HepG2 (cell line): Measurements from ENCODE around the gene TBC1D12. TPM values are rescaled to one million over a fixed set of nuclear protein-coding genes. Genes with fewer than 3 reads are reported as not detected.

Experiments
- ATAD3A ChIP-seq: sonication (generic); formaldehyde crosslinking; IDR thresholded peaks from 2 replicates; pipeline ENCODE4 v1.4.0; 2020; ENCODE audit warnings: missing genetic modification reagents
- ATRX ChIP-seq: sonication (generic); formaldehyde crosslinking; IDR thresholded peaks from 2 replicates; pipeline ENCODE4 v1.4.0; 2020; ENCODE audit warnings: missing genetic modification reagents, borderline replicate concordance
- CBFB ChIP-seq: sonication (generic); formaldehyde crosslinking; IDR thresholded peaks from 2 replicates; pipeline ENCODE4 v1.4.0; 2020; ENCODE audit warnings: missing genetic modification reagents
- FOXC1 ChIP-seq: sonication (generic); formaldehyde crosslinking; IDR thresholded peaks from 2 replicates; pipeline ENCODE4 v1.8.0; 2022; ENCODE audit warnings: mild to moderate bottlenecking, missing genetic modification reagents, borderline replicate concordance
- JDP2 ChIP-seq: sonication (generic); formaldehyde crosslinking; IDR thresholded peaks from 2 replicates; pipeline ENCODE4 v1.8.1; 2022; ENCODE audit warnings: missing genetic modification reagents, borderline replicate concordance
- MIXL1 ChIP-seq: IDR thresholded peaks from 2 replicates; pipeline ENCODE4 v1.6.1; 2016
- MTA3 ChIP-seq: sonication (generic); formaldehyde crosslinking; IDR thresholded peaks from 2 replicates; pipeline ENCODE4 v1.4.0; 2020; ENCODE audit warnings: missing genetic modification reagents
- NFE2L1 ChIP-seq: sonication (generic); formaldehyde crosslinking; IDR thresholded peaks from 2 replicates; pipeline ENCODE4 v1.4.0; 2020; ENCODE audit warnings: missing genetic modification reagents, mild to moderate bottlenecking, borderline replicate concordance
- PHF5A ChIP-seq: IDR thresholded peaks from one replicate; pipeline ENCODE4 v1.6.1; 2018; ENCODE audit warnings: low read depth, missing genetic modification reagents; ENCODE audit not compliant: unreplicated experiment
- POGZ ChIP-seq: sonication (generic); formaldehyde crosslinking; IDR thresholded peaks from 2 replicates; pipeline ENCODE4 v1.4.0; 2020; ENCODE audit warnings: mild to moderate bottlenecking, missing genetic modification reagents
- RFX5 ChIP-seq: IDR thresholded peaks from 2 replicates; pipeline ENCODE4 v1.6.1; 2011; ENCODE audit warnings: low read depth, low read length, improper control_type of control experiment
- ZBTB3 ChIP-seq: sonication (generic); formaldehyde crosslinking; IDR thresholded peaks from 2 replicates; pipeline ENCODE4 v1.4.0; 2020; ENCODE audit warnings: low read depth, mild to moderate bottlenecking, moderate library complexity, missing genetic modification reagents, borderline replicate concordance
- ZNF550 ChIP-seq: sonication (generic); formaldehyde crosslinking; IDR thresholded peaks from 2 replicates; pipeline ENCODE4 v1.4.0; 2020; ENCODE audit warnings: mild to moderate bottlenecking, missing genetic modification reagents, borderline replicate concordance
- ZNF746 ChIP-seq: sonication (generic); formaldehyde crosslinking; IDR thresholded peaks from 2 replicates; pipeline ENCODE4 v1.8.0; 2022; ENCODE audit warnings: mild to moderate bottlenecking, missing genetic modification reagents
- ZNF761 ChIP-seq: sonication (generic); formaldehyde crosslinking; conservative IDR thresholded peaks from 2 replicates; pipeline ENCODE4 v1.4.0; 2020; ENCODE audit warnings: mild to moderate bottlenecking, missing genetic modification reagents
- ZSCAN20 ChIP-seq: sonication (generic); formaldehyde crosslinking; IDR thresholded peaks from 2 replicates; pipeline ENCODE4 v1.4.0; 2020; ENCODE audit warnings: missing genetic modification reagents, mild to moderate bottlenecking, borderline replicate concordance
- polyA plus RNA-seq, 8 experiments: library from polyadenylated mRNA; depleted of rRNA in 3 of 8; stranded (reverse) in 7 of 8; unstranded in 1 of 8; fragments of >200 nt; fragmentation: Illumina TruSeq in 4 of 8; extraction: Trizol in 4 of 8; gene quantifications; 2 replicates each; pipeline versions ENCODE4 v1.2.1 to v1.2.3, GENCODE V29; 2011 to 2016; ENCODE audit warnings: low read depth in 4 of 8, missing spikeins in 1 of 8, mixed read lengths in 1 of 8; ENCODE audit not compliant: insufficient read depth in 1 of 8
- total RNA-seq, 5 experiments: library from RNA; depleted of rRNA; stranded (reverse); fragments of >200 nt; fragmentation: Illumina TruSeq; extraction: Trizol; gene quantifications; 2 replicates each; pipeline ENCODE4 v1.2.3, GENCODE V29; 2016; ENCODE audit warnings: low read depth in 1 of 5
- TF ChIP-seq, protein P1 (sequence below): sonication (generic); formaldehyde crosslinking; IDR thresholded peaks from 2 replicates; pipeline ENCODE4 v1.8.0; 2022; ENCODE audit warnings: missing genetic modification reagents, mild to moderate bottlenecking, moderate library complexity, borderline replicate concordance
- TF ChIP-seq, protein P2 (sequence below): sonication (generic); formaldehyde crosslinking; IDR thresholded peaks from 2 replicates; pipeline ENCODE4 v1.4.0; 2020; ENCODE audit warnings: missing genetic modification reagents, mild to moderate bottlenecking, borderline replicate concordance
- TF ChIP-seq, protein P3 (sequence below): sonication (generic); formaldehyde crosslinking; IDR thresholded peaks from 2 replicates; pipeline ENCODE4 v1.4.0; 2020; ENCODE audit warnings: low read depth, missing genetic modification reagents
- TF ChIP-seq, protein P4 (sequence below): sonication (generic); formaldehyde crosslinking; IDR thresholded peaks from 2 replicates; pipeline ENCODE4 v1.5.1; 2020; ENCODE audit warnings: missing genetic modification reagents, mild to moderate bottlenecking, borderline replicate concordance

Gene TBC1D12
- total and polyA plus RNA-seq, 2 of the 13 experiments (the other 11 are each of a cell fraction or from before 2014, with no cell fraction given) = 5.7 to 6.2 TPM

DNA sequence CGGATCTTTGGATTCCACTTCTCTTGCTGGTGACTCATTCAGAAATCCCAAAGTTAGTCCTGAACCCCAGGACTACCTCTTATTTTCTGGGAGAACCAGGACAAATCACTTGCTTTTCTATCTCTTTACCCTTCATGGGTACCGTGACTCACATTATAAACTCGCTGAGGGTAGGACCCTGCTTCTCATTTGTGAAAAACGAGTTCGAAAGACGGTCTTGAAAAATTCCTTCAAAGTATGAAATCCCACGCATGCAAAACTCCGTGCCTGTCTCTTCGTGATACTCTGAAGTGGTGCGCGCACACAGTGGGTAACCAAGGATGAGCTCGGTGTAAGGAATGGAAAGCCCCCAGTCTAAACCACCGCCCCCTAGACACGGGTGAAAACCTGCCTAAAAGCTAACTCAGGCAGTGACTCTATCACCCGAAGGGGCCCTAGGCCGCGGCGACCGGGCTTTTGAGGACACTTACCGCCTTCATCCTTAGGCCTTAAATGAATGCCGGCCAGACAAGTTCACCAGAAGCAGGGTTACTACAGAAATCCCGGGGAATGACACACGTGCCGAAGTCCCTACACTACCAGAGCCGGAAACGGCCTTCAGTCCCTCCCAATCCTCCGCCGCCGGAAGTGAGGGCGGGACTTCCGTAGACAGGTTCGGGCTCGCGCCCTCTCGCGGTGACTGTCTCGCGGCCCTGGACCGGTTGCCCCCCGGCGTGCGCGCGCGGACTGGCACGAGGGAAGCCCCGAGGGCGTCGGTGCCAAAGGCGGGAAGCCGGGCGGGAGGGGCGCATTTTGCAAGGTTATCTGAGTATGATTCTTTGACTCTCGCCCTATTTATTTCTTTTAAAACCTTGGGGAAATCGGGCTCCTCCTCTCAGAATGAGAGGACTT lies 39.7 kb upstream of the TBC1D12 start, which contains the start of gene NOC3L (continued):
- TF ChIP-seq, protein P1, sequence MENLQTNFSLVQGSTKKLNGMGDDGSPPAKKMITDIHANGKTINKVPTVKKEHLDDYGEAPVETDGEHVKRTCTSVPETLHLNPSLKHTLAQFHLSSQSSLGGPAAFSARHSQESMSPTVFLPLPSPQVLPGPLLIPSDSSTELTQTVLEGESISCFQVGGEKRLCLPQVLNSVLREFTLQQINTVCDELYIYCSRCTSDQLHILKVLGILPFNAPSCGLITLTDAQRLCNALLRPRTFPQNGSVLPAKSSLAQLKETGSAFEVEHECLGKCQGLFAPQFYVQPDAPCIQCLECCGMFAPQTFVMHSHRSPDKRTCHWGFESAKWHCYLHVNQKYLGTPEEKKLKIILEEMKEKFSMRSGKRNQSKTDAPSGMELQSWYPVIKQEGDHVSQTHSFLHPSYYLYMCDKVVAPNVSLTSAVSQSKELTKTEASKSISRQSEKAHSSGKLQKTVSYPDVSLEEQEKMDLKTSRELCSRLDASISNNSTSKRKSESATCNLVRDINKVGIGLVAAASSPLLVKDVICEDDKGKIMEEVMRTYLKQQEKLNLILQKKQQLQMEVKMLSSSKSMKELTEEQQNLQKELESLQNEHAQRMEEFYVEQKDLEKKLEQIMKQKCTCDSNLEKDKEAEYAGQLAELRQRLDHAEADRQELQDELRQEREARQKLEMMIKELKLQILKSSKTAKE (CRISPR knock-in tag) = peak; percentile 68; the same call in 1 of the 2 replicates
- TF ChIP-seq ZNF746 (CRISPR knock-in tag) = peak; percentile 71; the same call in 1 of the 2 replicates
- peak; percentile 93 for TF ChIP-seq ZSCAN20 (CRISPR knock-in tag)
- no peak for TF ChIP-seq ZBTB3 (CRISPR knock-in tag)
- TF ChIP-seq ATRX (CRISPR knock-in tag) = no peak
- no peak; the same call in 1 of the 2 replicates for TF ChIP-seq NFE2L1 (CRISPR knock-in tag)
- TF ChIP-seq, protein P2, sequence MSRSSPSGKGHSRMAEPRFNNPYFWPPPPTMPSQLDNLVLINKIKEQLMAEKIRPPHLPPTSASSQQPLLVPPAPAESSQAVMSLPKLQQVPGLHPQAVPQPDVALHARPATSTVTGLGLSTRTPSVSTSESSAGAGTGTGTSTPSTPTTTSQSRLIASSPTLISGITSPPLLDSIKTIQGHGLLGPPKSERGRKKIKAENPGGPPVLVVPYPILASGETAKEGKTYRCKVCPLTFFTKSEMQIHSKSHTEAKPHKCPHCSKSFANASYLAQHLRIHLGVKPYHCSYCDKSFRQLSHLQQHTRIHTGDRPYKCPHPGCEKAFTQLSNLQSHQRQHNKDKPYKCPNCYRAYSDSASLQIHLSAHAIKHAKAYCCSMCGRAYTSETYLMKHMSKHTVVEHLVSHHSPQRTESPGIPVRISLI (CRISPR knock-in tag) = peak; percentile 59; the same call in 1 of the 2 replicates
- peak; percentile 54; the same call in 1 of the 2 replicates for TF ChIP-seq JDP2
- no peak for TF ChIP-seq MTA3 (CRISPR knock-in tag)
- peak; percentile 85 for TF ChIP-seq MIXL1 (CRISPR knock-in tag)
- TF ChIP-seq RFX5 = 0 out of 2 replicates have a peak, but pooled peaks have one; percentile 47
- peak; percentile 95 for TF ChIP-seq FOXC1 (CRISPR knock-in tag)
- TF ChIP-seq ZNF761 (CRISPR knock-in tag) = peak; percentile 94
- TF ChIP-seq CBFB = peak; percentile 81
- 0 out of 2 replicates have a peak, but pooled peaks have one; percentile 47 for TF ChIP-seq ZNF550 (CRISPR knock-in tag)
- TF ChIP-seq PHF5A = no peak
- TF ChIP-seq, protein P3, sequence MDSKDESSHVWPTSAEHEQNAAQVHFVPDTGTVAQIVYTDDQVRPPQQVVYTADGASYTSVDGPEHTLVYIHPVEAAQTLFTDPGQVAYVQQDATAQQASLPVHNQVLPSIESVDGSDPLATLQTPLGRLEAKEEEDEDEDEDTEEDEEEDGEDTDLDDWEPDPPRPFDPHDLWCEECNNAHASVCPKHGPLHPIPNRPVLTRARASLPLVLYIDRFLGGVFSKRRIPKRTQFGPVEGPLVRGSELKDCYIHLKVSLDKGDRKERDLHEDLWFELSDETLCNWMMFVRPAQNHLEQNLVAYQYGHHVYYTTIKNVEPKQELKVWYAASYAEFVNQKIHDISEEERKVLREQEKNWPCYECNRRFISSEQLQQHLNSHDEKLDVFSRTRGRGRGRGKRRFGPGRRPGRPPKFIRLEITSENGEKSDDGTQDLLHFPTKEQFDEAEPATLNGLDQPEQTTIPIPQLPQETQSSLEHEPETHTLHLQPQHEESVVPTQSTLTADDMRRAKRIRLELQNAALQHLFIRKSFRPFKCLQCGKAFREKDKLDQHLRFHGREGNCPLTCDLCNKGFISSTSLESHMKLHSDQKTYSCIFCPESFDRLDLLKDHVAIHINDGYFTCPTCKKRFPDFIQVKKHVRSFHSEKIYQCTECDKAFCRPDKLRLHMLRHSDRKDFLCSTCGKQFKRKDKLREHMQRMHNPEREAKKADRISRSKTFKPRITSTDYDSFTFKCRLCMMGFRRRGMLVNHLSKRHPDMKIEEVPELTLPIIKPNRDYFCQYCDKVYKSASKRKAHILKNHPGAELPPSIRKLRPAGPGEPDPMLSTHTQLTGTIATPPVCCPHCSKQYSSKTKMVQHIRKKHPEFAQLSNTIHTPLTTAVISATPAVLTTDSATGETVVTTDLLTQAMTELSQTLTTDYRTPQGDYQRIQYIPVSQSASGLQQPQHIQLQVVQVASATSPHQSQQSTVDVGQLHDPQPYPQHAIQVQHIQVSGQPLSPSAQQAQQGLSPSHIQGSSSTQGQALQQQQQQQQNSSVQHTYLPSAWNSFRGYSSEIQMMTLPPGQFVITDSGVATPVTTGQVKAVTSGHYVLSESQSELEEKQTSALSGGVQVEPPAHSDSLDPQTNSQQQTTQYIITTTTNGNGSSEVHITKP (CRISPR knock-in tag) = no peak; the same call in 1 of the 2 replicates
- TF ChIP-seq, protein P4, sequence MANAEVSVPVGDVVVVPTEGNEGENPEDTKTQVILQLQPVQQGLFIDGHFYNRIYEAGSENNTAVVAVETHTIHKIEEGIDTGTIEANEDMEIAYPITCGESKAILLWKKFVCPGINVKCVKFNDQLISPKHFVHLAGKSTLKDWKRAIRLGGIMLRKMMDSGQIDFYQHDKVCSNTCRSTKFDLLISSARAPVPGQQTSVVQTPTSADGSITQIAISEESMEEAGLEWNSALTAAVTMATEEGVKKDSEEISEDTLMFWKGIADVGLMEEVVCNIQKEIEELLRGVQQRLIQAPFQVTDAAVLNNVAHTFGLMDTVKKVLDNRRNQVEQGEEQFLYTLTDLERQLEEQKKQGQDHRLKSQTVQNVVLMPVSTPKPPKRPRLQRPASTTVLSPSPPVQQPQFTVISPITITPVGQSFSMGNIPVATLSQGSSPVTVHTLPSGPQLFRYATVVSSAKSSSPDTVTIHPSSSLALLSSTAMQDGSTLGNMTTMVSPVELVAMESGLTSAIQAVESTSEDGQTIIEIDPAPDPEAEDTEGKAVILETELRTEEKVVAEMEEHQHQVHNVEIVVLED (CRISPR knock-in tag) = peak; percentile 83
- peak; percentile 55; the same call in 1 of the 2 replicates for TF ChIP-seq ATAD3A (CRISPR knock-in tag)
- peak; percentile 99 for TF ChIP-seq POGZ
